Caco-2 (cell line): Measurements from ENCODE around the gene SESN1. TPM values are rescaled to one million over a fixed set of nuclear protein-coding genes. Genes with fewer than 3 reads are reported as not detected.

Experiments
- BruUV-seq: library from RNA; stranded (reverse); fragments of 400-500 nt; replicated peaks from 2 replicates; lab custom pipeline; 2021; lab: Mats Ljungman, UMichigan
- CTCF ChIA-PET: fragments of 300-600 bp; sonication (Branson Sonifier 250); formaldehyde crosslinking; loops from one replicate; lab custom pipeline; 2022; ENCODE audit warnings: antibody characterized with exemption; lab: Charles Lee
- POLR2A ChIA-PET: fragments of 300-600 bp; sonication (Branson Sonifier 250); formaldehyde crosslinking; loops from one replicate; lab custom pipeline; 2022; ENCODE audit warnings: antibody characterized with exemption; lab: Charles Lee
- DNase-seq, 2 experiments: peaks; one replicate each; pipeline versions ENCODE4 v3.0.0 to v3.0.0-alpha.2; 2020 to 2022
- H3K27me3 ChIP-seq: replicated peaks from 2 replicates; pipeline ENCODE4 v1.6.0; 2011; ENCODE audit warnings: low read length; ENCODE audit not compliant: control insufficient read depth, insufficient read depth
- H3K36me3 ChIP-seq: 2 replicates; pipeline ENCODE4 v1.5.1; 2011; ENCODE audit warnings: low read length; ENCODE audit not compliant: control insufficient read depth, insufficient read depth
- H3K4me1 ChIP-seq: fragments of 250-450 bp; sonication (Bioruptor Pico); 2 replicates; pipeline ENCODE4 v1.5.1; 2020; ENCODE audit warnings: mild to moderate bottlenecking
- H3K4me3 ChIP-seq: 2 replicates; pipeline ENCODE4 v1.5.1; 2011; ENCODE audit warnings: low read depth, mild to moderate bottlenecking, control low read depth, low read length
- H3K9me3 ChIP-seq: fragments of 250-450 bp; sonication (Bioruptor Pico); 2 replicates; pipeline ENCODE4 v1.5.1; 2020; ENCODE audit warnings: mild to moderate bottlenecking, moderate library complexity
- H3K27ac Mint-ChIP-seq: one replicate; pipeline ENCODE4 v1.8.0; 2022; ENCODE audit warnings: mixed read lengths; ENCODE audit not compliant: unreplicated experiment
- H3K27me3 Mint-ChIP-seq: one replicate; pipeline ENCODE4 v1.8.0; 2022; ENCODE audit warnings: mixed read lengths; ENCODE audit not compliant: insufficient read depth, unreplicated experiment
- H3K36me3 Mint-ChIP-seq: one replicate; pipeline ENCODE4 v1.8.0; 2022; ENCODE audit warnings: mild to moderate bottlenecking, mixed read lengths; ENCODE audit not compliant: insufficient read depth, unreplicated experiment
- H3K4me1 Mint-ChIP-seq: one replicate; pipeline ENCODE4 v1.8.0; 2022; ENCODE audit warnings: low read depth, mixed read lengths; ENCODE audit not compliant: unreplicated experiment
- H3K4me3 Mint-ChIP-seq: one replicate; pipeline ENCODE4 v1.8.0; 2022; ENCODE audit warnings: mild to moderate bottlenecking, moderate library complexity, mixed read lengths; ENCODE audit not compliant: unreplicated experiment
- H3K9me3 Mint-ChIP-seq: one replicate; pipeline ENCODE4 v1.8.0; 2022; ENCODE audit warnings: mixed read lengths; ENCODE audit not compliant: unreplicated experiment
- intact Hi-C: fragments of 100-400 bp; cut with micrococcal nuclease; formaldehyde crosslinking; loops from one replicate; pipeline ENCODE4 v1.10.0; 2022; ENCODE audit not compliant: unreplicated experiment
- total RNA-seq: library from RNA; stranded (reverse); gene quantifications from 2 replicates; pipeline ENCODE4 v1.2.3, GENCODE V29; 2022
- TF ChIP-seq, protein P1 (sequence below), 2 experiments: fragments of 200-600 bp in 1 of 2; IDR thresholded peaks; 1 replicate in 1 of 2; 2 replicates in 1 of 2; pipeline versions ENCODE4 v1.5.1 to v1.8.0; 2011 to 2022; ENCODE audit warnings: antibody characterized with exemption in 1 of 2, control low read depth in 1 of 2, inconsistent platforms in 1 of 2, low read depth in 1 of 2, low read length in 1 of 2, mild to moderate bottlenecking in 1 of 2, moderate library complexity in 1 of 2; ENCODE audit not compliant: insufficient read depth in 1 of 2, severe bottlenecking in 1 of 2, unreplicated experiment in 1 of 2

SESN1 gene
- total RNA-seq, 1 experiment from 2014 or later: 21.9 TPM

DNA sequence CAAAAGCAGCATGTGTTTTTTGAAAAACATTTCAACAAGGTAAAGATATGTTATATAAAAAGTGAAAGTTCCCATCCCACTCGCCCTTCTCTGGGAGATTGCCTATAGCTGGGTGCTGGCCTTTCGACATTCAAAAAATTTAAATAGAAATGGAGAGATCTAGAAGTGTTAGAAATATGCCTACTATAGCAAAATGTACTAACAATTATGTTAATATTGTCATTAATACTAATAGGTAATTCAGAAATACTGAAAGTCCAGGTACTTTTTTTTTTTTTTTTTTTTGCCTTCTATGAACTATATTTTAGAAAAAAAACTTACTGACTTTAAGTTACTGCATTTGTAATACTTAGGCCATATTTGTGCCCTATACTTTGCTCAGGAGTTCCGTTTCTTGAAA is 87.1 kb downstream of the SESN1 start:
- no peaks in the 10 kb centered on the region for H3K27me3 Mint-ChIP-seq
- intact Hi-C loops: loop anchor here (5.0 kb wide), 1 partner anchor 35 kb away; no protein-coding TSS in a partner anchor

DNA sequence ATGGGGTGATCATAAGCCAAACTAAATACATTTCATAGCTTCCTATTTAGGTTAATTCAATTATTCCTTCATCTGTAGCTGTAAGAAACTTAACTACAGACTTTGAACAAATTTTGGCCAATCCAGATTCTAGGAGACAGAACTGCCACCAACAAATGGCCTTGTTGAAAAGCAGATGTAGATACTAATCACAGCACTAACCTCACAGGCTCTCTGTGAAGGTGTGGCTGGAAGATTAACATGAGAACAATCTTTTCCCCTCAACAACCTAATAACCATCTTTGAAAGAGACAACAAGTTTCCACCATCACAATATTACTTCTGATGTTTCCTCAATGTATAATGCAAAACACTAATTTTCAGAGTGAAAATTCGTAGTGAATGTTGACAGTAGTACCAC is 87.8 kb downstream of the SESN1 start:
- no peak overlapping the region for H3K4me3 Mint-ChIP-seq
- peaks cover 37% of the 10 kb centered on the region for H3K4me1 ChIP-seq
- no peaks in the 10 kb centered on the region for H3K36me3 ChIP-seq
- no TSS peak for BruUV-seq
- H3K27me3 Mint-ChIP-seq: no peaks in the 10 kb centered on the region
- H3K9me3 Mint-ChIP-seq: no peaks in the 10 kb centered on the region
- DNase-seq: no peak
- H3K9me3 ChIP-seq: no peaks in the 10 kb centered on the region
- POLR2A ChIA-PET: no interaction called here
- H3K4me3 ChIP-seq: no peak overlapping the region
- no peak overlapping the region for H3K27ac Mint-ChIP-seq
- intact Hi-C loops: loop anchor here (5.0 kb wide), 1 partner anchor 35 kb away; no protein-coding TSS in a partner anchor
- TF ChIP-seq, protein P1, sequence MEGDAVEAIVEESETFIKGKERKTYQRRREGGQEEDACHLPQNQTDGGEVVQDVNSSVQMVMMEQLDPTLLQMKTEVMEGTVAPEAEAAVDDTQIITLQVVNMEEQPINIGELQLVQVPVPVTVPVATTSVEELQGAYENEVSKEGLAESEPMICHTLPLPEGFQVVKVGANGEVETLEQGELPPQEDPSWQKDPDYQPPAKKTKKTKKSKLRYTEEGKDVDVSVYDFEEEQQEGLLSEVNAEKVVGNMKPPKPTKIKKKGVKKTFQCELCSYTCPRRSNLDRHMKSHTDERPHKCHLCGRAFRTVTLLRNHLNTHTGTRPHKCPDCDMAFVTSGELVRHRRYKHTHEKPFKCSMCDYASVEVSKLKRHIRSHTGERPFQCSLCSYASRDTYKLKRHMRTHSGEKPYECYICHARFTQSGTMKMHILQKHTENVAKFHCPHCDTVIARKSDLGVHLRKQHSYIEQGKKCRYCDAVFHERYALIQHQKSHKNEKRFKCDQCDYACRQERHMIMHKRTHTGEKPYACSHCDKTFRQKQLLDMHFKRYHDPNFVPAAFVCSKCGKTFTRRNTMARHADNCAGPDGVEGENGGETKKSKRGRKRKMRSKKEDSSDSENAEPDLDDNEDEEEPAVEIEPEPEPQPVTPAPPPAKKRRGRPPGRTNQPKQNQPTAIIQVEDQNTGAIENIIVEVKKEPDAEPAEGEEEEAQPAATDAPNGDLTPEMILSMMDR (IDR thresholded peaks at IDR 0.05; ENCODE audit: insufficient read depth in 1 of 2, low read depth in 1 of 2, low read length in 1 of 2, severe bottlenecking in 1 of 2, unreplicated experiment in 1 of 2): no peak
- CTCF ChIA-PET: no interaction called here
- H3K4me1 Mint-ChIP-seq: peaks cover 2% of the 10 kb centered on the region
- H3K36me3 Mint-ChIP-seq: no peaks in the 10 kb centered on the region
- H3K27me3 ChIP-seq: no peaks in the 10 kb centered on the region

More for the DNA sequence above, 87.1 kb downstream of the SESN1 start:
- no TSS peak for BruUV-seq
- peaks cover 3% of the 10 kb centered on the region for H3K4me1 Mint-ChIP-seq
- Histone ChIP-seq H3K9me3 (no peaks in the 10 kb centered on the region), H3K4me3 (no peak overlapping the region; the same call in 1 of the 2 replicates), H3K27me3 (no peaks in the 10 kb centered on the region), H3K36me3 (no peaks in the 10 kb centered on the region), H3K4me1 (peaks cover 30% of the 10 kb centered on the region)
- no peaks in the 10 kb centered on the region for H3K36me3 Mint-ChIP-seq
- peak overlapping the region; percentile 76 for H3K4me3 Mint-ChIP-seq
- H3K27ac Mint-ChIP-seq: no peak overlapping the region
- ChIA-PET POLR2A (no interaction called here), CTCF (no interaction called here)
- H3K9me3 Mint-ChIP-seq: no peaks in the 10 kb centered on the region
- DNase-seq: no peak
- TF ChIP-seq, protein P1 (IDR thresholded peaks at IDR 0.05; ENCODE audit: insufficient read depth in 1 of 2, low read depth in 1 of 2, low read length in 1 of 2, severe bottlenecking in 1 of 2, unreplicated experiment in 1 of 2): no peak

DNA sequence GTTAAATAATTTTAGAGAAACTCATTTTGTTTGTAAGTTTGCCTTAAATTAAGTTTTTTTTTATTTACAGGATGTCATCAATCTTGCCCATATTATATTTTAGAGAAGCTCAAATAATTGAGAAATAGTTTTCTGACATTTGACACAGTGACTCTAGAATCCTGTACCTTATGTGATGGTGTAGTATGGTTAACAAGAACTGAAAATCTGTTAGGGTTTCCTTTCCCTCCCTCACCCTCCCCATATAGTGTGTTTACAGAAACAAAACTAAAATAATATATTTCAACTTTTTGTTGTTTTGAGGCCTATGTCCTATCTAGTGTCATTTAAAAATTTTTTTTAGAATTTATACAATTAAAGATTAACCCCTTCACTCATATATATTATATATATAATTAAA is 91.8 kb downstream of the SESN1 start:
- TF ChIP-seq, protein P1 (IDR thresholded peaks at IDR 0.05; ENCODE audit: insufficient read depth in 1 of 2, low read depth in 1 of 2, low read length in 1 of 2, severe bottlenecking in 1 of 2, unreplicated experiment in 1 of 2): no peak
- H3K36me3 Mint-ChIP-seq: peaks cover 9% of the 10 kb centered on the region
- peaks cover 10% of the 10 kb centered on the region for H3K4me1 Mint-ChIP-seq
- no peaks in the 10 kb centered on the region for H3K9me3 Mint-ChIP-seq
- H3K27me3 ChIP-seq: no peaks in the 10 kb centered on the region
- ChIA-PET POLR2A (no interaction called here), CTCF (no interaction called here)
- H3K4me1 ChIP-seq: peaks cover 30% of the 10 kb centered on the region
- H3K4me3 ChIP-seq: no peak overlapping the region
- no peaks in the 10 kb centered on the region for H3K36me3 ChIP-seq
- H3K9me3 ChIP-seq: no peaks in the 10 kb centered on the region
- H3K27me3 Mint-ChIP-seq: no peaks in the 10 kb centered on the region
- intact Hi-C loops: no loop called here
- no peak for DNase-seq
- no peak overlapping the region for H3K4me3 Mint-ChIP-seq
- no TSS peak for BruUV-seq
- no peak overlapping the region for H3K27ac Mint-ChIP-seq
